ENCODE measurements around the gene IRF5. TPM values are rescaled to one million over a fixed set of nuclear protein-coding genes. Genes with fewer than 3 reads are reported as not detected.

Gene IRF5
- total and polyA plus RNA-seq, 10 donors: 26.2 to 56.3 (median 42.2) TPM

- intact Hi-C loops (cut with DNase I; ENCODE audit: low total_unique reads): loop anchor here (10.0 kb wide), 1 partner anchor 274 kb away; no protein-coding TSS in a partner anchor
- Histone ChIP-seq H3K27me3 (replicated peaks in 1 of 7) (peaks cover 0 to 65% (median 13%) of the 10 kb centered on the region in 7 donors), H3K27ac (no peak overlapping the region), H3K36me3 (no peaks in the 10 kb centered on the region), H3K4me3 (no peak overlapping the region), H3K9me3 (no peaks in the 10 kb centered on the region), H3K4me1 (peaks cover 0 to 18% (median 7%) of the 10 kb centered on the region in 6 donors)
- 72 to 83% (median 73%) methylated on average over 8 of the region's 8 CpGs for WGBS, 5 donors
- TF ChIP-seq POLR2AphosphoS5 (IDR thresholded peaks at IDR 0.05) (no peak), POLR2A (IDR thresholded peaks at IDR 0.05) (no peak)
- TF ChIP-seq, protein P1, sequence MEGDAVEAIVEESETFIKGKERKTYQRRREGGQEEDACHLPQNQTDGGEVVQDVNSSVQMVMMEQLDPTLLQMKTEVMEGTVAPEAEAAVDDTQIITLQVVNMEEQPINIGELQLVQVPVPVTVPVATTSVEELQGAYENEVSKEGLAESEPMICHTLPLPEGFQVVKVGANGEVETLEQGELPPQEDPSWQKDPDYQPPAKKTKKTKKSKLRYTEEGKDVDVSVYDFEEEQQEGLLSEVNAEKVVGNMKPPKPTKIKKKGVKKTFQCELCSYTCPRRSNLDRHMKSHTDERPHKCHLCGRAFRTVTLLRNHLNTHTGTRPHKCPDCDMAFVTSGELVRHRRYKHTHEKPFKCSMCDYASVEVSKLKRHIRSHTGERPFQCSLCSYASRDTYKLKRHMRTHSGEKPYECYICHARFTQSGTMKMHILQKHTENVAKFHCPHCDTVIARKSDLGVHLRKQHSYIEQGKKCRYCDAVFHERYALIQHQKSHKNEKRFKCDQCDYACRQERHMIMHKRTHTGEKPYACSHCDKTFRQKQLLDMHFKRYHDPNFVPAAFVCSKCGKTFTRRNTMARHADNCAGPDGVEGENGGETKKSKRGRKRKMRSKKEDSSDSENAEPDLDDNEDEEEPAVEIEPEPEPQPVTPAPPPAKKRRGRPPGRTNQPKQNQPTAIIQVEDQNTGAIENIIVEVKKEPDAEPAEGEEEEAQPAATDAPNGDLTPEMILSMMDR (IDR thresholded peaks at IDR 0.05 in 8 of 11, conservative IDR thresholded peaks at IDR 0.05 in 3 of 11): no peak
- DNase-seq: peak; percentile 34
These were observed 48.6 kb upstream of the IRF5 start for GRCh38 chr7:128889121-128889520.

DNA sequence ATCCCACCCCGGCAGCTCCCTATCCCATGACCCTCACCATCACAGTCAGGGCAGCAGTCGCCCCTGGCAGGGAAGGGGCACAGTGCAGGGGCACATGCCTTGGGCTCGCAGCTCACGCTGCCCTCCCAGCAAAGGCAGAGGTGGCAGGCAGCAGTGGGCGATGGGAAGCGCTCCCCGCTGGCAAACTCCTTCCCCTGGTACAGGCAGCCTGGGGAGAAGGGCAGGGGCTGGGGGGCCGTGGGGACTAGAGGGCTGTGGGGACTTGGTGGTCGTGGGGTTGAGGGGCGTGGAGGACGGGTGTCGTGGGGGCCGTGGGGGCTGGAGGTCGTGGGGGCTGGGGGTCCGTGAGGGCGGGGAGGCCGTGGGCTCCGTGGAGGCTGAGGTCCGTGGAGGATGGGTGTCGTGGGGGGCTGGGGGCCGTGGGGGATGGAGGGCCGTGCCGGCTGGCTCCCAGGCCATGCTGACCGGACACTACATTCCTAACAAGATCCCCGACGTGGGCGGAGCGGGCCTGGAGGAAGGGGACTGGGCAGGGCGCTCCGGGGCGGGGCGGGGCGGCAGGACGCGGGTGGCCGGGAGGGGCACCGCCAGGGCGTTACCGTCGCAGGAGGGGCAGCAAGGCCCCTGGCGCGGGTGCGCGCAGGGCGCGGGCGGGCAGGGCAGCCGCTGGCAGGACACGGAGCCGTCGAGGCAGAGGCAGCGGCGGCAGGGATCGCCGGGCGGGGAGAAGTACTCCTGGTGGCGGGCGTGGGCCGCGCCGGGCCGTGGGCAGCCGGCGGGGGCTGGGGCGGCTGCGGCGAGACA is 47.2 kb upstream of the IRF5 start:
- 24 to 33% (median 25%) methylated on average over 41 to 67 of the region's 67 CpGs for WGBS, 5 donors
- H3K36me3 ChIP-seq: no peaks in the 10 kb centered on the region

GRCh38 chr7:128891110-128891941 is 46.4 kb upstream of the IRF5 start:
- peak; percentile 74 for DNase-seq
- Histone ChIP-seq H3K27ac (no peak overlapping the region), H3K4me1 (peaks cover 0 to 14% (median 7%) of the 10 kb centered on the region in 6 donors), H3K27me3 (replicated peaks in 1 of 7) (peaks cover 0 to 47% (median 13%) of the 10 kb centered on the region in 7 donors), H3K9me3 (no peaks in the 10 kb centered on the region), H3K36me3 (no peaks in the 10 kb centered on the region), H3K4me3 (peak overlapping the region in 7 of 8 donors; percentile 13 to 67 (median 32))
- intact Hi-C loops (cut with DNase I; ENCODE audit: low total_unique reads): no loop called here
- no peak for TF ChIP-seq POLR2A (IDR thresholded peaks at IDR 0.05)
- TF ChIP-seq, protein P1 (IDR thresholded peaks at IDR 0.05 in 8 of 11, conservative IDR thresholded peaks at IDR 0.05 in 3 of 11): no peak
- no peak for TF ChIP-seq POLR2AphosphoS5 (IDR thresholded peaks at IDR 0.05)
- WGBS, 5 donors: 33 to 62% (median 39%) methylated on average over 11 to 41 of the region's 41 CpGs

More for the DNA sequence above, 47.2 kb upstream of the IRF5 start:
- H3K4me1 ChIP-seq: peaks cover 0 to 14% (median 7%) of the 10 kb centered on the region in 6 donors
- H3K27me3 ChIP-seq (replicated peaks in 1 of 7): peaks cover 0 to 53% (median 13%) of the 10 kb centered on the region in 7 donors
- DNase-seq: peak; percentile 79
- peak overlapping the region in 7 of 8 donors; percentile 13 to 67 (median 32) for H3K4me3 ChIP-seq
- TF ChIP-seq POLR2AphosphoS5 (IDR thresholded peaks at IDR 0.05): no peak
- TF ChIP-seq, protein P1 (IDR thresholded peaks at IDR 0.05 in 8 of 11, conservative IDR thresholded peaks at IDR 0.05 in 3 of 11): no peak
- no peak for TF ChIP-seq POLR2A (IDR thresholded peaks at IDR 0.05)
- intact Hi-C loops (cut with DNase I; ENCODE audit: low total_unique reads): no loop called here
- no peak overlapping the region for H3K27ac ChIP-seq
- no peaks in the 10 kb centered on the region for H3K9me3 ChIP-seq

Data from spleen (tissue), 11 donors.